HEK293 (cell line): ENCODE data around the gene NKAPD1.

ENCODE experiments used
- ZNF24 ChIP-seq: fragments of 450-650 bp; formaldehyde crosslinking; IDR thresholded peaks from 2 replicates; pipeline ENCODE4 v1.5.1; 2016; ENCODE audit warnings: missing biosample characterization, missing genetic modification characterization
- TF ChIP-seq, protein P1 (sequence below): fragments of 450-650 bp; formaldehyde crosslinking; IDR thresholded peaks from 2 replicates; pipeline ENCODE4 v1.5.1; 2016; ENCODE audit warnings: missing biosample characterization, missing genetic modification characterization

DNA sequence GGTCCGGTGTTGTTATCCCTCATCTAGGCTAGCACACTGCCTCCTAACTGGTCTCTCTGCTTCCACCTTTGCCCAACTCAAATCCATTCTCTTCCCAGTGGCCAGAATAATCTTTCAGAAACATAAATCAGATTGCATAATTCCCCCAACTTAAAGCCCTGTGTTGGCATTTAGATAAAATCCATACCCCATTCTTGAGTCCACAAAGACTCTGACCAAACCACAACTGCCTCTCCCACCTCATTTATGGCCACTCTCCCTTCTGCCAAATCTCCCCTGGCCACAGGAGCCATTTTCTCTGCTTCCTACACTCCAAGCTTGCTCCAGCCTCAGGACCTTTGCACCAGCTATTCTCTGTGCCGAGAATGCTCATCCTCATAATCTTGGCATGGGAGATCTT is 53.0 kb downstream of the NKAPD1 start:
- TF ChIP-seq, protein P1, sequence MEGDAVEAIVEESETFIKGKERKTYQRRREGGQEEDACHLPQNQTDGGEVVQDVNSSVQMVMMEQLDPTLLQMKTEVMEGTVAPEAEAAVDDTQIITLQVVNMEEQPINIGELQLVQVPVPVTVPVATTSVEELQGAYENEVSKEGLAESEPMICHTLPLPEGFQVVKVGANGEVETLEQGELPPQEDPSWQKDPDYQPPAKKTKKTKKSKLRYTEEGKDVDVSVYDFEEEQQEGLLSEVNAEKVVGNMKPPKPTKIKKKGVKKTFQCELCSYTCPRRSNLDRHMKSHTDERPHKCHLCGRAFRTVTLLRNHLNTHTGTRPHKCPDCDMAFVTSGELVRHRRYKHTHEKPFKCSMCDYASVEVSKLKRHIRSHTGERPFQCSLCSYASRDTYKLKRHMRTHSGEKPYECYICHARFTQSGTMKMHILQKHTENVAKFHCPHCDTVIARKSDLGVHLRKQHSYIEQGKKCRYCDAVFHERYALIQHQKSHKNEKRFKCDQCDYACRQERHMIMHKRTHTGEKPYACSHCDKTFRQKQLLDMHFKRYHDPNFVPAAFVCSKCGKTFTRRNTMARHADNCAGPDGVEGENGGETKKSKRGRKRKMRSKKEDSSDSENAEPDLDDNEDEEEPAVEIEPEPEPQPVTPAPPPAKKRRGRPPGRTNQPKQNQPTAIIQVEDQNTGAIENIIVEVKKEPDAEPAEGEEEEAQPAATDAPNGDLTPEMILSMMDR (tag by site-specific recombination) = no peak
- no peak for TF ChIP-seq ZNF24 (tag by site-specific recombination)
